HG03469 (cell line): ENCODE data around the gene TIPIN.
"Not testable (repeated sequence)": the region's sequence is repeated elsewhere in the genome, so short reads cannot be mapped to it uniquely, and the experiment has no call there.

Experiments
- ATAC-seq: cut with Tn5 transposase; IDR thresholded peaks from one replicate; pipeline ENCODE4 v1.9.1; 2021; ENCODE audit warnings: mild to moderate bottlenecking, moderate library complexity, moderate number of reproducible peaks; ENCODE audit not compliant: unreplicated experiment

Gene TIPIN

DNA sequence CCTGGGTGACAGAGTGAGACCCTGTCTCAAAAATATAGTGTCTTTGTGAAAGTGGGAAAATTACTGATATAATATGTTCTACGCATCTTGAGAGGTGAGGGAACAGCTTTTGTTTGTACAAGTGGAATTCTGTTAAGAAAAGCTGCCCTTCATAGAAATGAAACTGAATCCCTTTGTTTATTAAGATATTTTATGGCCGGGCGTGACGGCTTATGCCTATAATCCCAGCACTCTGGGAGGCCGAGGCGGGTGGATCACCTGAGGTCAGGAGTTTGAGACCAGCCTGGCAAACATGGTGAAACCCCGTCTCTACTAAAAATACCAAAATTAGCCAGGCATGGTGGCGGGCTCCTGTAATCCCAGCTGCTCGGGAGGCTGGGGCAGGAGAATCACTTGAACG lies 52.1 kb downstream of the TIPIN start:
- not testable (repeated sequence) for ATAC-seq

DNA sequence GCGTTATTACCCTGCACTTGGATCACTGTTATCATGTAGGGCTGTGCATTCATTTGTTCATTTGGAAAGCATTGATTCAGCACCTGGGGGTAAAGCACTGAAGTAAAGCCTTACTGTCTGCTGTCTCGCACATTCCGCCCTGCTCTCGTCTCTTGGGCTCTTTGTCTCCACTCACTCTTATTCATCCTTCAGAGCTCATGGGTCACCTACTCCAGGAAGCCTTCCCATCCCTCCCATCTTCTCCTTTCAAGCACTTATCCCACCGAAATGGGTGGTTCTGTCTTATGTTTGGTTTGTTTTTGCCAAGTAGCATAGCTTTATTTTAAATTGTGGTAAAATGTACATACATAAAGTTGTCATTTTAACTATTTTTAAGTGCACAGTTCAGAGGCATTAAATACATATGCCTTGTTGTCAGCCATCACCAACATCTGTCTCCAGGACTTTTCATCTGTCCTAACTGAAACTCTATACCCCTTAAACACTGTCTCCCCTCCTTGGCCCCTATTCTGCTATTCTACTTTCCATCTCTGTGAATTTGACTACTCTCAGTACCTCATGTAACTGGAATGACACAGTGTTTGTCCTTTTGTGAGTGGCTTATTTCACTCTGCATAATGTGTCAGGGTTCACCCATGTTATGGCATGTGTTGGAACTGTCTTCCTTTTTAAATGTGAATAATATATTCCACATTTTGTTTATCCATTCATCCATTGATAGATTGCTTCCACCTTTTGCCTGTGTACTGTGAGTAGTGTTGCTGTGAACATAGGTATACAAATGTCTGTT lies 53.8 kb downstream of the TIPIN start:
- ATAC-seq = no peak

DNA sequence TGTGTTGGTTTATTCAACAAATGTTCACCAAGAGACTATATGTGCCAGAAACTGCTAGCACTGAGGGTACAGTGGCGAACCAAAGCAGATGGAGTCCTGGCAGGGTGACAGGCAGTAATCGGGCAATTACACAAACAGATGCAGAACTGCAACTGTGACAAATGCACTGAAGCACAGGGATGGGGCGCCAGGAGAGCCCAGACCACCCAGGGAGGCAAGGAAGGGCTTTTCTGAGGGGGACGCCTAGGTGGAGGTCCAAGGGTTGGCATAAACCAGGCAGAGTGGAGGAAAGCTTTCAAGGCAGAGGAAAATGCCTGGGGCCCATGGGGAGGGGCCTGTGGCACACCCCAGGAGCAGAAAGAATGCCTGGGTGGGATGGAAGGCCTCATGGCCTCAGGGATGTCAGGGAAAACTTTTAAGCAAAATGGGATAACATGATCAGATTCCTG lies 57.7 kb downstream of the TIPIN start:
- ATAC-seq = no peak

DNA sequence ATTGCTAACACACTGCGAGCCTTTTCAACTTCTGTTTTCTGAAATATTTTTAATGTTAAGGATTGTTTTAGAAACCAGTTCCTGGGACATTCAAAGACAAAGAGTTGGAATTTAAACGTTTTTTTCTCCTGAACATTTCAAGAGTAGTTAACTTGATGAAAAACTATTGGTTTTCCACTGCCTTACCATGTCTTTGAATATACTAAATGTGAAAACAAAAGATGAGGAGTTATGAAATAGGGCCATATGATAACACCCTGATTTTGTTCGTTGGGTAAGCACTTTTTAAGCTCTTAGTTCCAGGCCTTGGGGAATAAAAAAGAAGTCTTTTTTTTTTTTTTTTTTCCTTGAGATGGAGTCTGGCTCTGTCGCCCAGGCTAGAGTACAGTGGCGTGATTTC lies 60.3 kb downstream of the TIPIN start:
- no peak for ATAC-seq

DNA sequence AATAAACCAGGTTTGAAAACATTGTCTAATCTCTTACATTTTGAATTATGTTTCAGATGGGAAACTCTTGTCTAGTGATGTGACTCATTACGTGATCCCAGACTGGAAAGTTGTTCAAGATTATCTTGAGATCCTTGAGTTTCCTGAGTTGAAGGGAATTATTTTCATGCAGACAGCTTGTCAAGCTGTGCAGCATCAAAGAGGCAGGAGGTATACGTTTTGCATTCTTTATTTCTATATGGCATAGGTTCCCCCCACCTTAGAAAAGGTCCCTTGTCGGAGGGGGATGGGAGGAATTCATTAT lies 61.6 kb downstream of the TIPIN start:
- no peak for ATAC-seq

DNA sequence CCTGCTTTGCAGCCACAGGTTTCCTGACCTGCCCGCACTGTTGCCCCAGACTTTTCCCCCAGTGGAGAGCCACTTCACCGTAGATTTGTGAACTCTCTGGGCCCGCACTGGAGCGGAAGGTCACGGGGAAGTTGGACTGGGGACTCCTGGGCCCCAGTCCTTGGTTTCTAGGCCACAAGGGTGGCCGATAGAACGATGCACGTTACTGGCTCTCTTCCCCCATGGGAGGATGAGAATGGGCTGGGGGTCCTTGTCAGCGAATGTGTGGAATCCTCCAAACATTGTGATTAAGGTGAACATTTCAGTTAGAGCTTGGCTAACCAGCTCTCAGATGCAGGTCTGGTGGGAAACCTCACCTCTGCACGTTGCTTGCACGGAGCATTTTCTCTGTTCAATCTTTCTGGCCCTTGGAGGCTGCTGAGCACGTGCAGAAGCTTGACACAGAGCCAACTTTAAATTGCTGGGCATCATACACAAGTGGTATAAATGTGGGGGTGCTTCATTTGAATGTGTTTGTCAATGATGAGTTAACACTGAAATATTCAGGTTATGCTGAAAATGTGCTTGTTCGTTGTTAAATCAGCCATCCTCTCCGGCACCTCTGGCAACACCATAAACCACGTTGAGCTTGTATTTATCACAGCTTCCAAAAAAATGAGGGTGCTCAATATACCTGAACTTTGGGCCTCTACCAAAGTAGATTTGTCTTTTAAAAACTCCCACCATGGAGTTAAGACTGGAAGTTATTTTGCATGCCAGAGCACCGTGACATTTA lies 62.1 kb downstream of the TIPIN start:
- ATAC-seq = no peak

DNA sequence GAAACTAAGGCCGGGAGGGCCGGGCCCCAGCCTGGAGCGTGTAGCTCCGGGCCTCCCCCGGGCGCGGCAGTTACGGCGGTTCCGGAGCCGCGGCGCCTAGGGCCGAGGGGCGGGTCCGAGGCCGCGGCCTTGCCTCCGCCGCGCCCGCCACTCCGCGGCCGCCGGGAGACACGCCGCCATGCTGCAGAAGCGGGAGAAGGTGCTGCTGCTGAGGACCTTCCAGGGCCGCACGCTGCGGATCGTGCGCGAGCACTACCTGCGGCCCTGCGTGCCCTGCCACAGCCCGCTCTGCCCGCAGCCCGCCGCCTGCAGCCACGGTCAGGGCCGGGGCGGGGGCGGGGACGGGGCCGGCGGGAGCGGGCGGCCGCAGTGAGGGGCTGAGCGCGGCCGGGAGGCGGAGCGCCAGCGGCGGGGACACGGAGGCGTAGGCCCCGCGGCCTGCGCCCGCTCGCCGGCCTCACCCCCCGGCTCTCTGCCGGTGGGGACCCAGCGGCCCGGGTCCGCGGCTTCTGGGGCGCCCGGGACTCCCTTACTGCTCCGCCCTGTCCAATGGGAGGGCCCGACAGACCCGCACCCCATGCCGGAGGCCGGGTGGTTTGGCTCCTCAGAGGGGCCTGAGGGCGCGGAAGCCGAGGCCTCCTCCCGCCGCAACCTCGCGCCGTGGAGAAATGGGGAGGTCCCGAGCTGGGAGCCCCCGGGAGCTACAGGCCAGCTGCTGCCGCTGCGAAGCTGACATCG lies 62.9 kb downstream of the TIPIN start, which contains the start of gene DIS3L:
DIS3L (plus strand) TSS at position 150 of the 738 bp plus-strand sequence; CDS start at position 179, 29 bp downstream.
- no peak for ATAC-seq

DNA sequence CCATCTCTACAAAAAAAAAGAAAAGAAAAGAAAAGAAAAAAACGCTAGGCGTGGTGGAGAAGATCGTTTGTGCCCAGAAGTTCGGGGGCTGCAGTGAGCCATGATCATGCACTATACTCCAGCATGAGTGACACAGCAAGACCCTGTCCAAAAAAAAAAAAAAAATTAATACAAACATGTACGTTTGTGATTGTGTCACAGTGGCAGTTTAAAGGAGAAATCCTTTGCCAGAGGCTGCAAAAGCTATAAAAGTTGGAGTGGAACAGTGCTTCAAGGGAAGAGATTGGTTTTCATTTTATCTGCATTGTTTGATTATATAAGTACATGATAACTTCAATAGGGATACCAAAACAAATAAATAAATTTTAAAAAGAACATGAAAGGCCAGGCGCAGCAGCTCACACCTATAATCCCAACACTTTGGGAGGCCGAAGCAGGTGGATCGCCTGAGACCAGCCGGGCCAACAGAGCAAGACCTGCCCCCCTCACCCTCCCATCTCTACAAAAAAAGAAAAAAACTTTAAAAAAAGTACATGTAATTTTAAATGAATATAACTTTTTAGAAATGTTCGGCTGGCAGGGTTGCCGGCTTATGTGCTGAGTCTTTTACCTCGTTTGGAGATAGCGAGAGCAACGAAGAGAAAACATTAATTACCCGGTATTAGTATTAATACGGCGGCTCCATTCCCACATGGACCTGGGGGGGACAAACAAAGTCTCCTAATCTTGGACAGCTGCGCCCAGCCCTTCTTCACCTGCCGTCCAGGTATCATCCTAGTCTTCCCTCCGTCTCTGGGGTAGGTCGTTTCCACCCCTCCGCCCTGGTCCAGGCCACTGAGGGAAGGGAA lies 63.7 kb downstream of the TIPIN start:
- ATAC-seq = no peak

DNA sequence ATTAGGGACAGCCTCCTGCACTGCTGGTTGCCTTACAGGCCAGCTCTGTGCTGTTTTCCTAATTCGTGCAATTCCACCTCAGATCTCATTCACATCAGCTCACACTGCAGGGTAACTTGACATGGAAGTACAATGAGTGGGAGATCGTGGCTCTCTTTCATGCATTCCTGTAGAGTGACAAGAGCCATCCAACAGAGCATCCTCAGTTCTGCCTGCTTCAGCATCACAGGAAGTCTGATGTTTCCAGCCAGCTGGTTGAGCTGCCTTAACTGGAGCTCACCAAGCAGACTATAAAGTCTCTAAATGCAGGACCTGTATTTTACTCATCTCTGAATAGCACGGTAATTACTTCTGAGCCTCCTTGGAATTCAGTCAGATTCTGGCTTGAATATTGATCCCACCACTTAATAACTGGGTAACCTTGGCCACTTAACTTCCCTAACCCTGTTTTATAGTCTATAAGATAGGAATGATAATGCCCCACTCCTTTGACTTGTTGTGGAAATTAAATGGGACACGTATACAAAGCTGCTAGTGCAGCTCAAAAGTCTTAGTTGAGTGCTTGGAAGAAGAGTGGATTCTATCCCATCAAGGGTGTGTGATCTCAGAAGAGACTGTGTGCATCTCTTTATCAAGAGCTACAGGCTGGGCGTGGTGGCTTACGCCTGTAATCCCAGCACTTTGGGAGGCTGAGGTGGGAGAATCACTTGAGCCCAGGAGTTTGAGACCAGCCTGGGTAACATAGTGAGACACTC lies 64.5 kb downstream of the TIPIN start:
- ATAC-seq = no peak

DNA sequence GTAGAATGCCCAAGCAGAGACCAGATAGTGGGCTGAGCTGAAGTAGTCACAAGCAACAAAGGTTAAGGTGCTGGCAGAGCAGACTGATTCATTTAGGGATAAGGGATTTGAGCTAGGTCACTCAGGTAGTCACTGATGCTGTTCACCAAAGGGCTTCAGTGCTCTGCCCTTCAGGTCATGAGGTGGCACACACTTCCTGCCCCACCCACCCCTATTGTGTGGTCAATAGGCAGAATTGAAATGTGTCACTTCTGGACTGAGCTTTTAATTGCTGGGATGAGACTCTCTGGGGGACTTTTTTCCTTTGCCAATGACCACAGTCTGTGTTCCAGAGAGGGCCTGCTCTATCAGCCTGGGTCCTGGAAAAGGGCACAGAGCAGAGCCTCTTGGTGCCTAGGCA lies 66.0 kb downstream of the TIPIN start:
- no peak for ATAC-seq

DNA sequence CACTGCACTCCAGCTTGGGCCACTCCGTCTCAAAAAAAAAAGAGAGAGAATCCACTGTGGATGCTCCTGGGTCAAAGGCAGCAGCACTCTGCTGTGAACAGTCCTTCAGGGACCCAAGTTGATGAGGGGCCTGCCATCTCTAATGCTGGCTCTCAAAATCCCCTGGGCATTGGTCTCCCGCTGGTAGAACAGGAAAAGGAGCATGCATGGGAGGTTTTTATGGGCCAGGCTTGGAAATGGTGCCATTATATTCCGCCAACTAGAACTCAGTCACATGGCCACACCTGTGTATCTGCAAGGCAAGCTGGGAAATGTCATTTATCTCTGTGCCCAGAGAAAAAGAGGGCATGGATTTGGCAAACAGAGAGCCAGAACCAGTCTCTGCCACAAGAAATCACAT lies 66.5 kb downstream of the TIPIN start:
- no peak for ATAC-seq

DNA sequence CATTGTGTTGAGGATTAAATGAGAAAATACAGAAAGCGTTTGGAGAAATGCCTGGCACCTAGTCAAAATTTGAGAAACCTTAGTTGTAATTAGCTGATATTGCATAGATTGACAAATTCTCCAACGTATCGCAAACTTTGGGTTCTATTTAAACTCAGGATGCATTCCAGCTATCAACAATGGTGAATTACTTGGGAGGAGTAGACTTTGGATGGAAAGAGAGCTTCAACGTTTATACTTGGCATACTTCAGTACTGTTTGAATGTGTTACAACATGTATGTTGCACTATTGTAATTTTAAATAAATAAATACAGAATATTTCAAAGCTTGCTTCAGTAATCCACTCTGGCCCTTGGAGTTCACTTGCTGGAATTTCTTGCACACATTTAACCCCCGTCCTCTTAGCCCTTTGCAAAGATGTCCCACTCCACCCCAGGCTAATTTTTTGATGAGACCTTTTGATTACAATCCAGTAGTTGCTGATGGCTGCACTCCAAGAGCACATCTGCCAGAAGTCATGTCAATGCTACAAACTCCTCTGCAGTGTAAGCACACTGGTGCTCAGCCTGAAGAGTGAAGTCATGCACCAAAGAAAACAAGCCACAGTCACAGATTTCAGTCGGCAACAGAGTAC lies 67.8 kb downstream of the TIPIN start:
- no peak for ATAC-seq

DNA sequence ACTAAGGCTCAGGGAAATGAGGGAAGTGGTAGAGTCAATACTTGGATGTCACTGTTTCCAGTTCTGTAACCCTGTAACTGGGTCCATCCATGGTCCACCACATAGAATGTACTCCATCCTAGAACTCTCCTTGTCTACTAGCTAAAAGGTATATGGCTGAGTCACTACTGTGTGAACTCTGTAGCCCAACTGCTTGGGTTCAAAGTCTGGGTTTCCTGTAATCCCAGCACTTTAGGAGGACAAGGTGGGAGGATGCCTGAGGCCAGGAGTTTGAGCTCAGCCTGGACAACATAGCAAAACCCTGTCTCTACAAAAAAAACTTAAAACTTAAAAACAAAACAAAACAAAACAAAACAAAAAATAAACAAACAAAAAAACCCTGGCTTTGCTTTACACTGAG lies 68.4 kb downstream of the TIPIN start:
- ATAC-seq = no peak

DNA sequence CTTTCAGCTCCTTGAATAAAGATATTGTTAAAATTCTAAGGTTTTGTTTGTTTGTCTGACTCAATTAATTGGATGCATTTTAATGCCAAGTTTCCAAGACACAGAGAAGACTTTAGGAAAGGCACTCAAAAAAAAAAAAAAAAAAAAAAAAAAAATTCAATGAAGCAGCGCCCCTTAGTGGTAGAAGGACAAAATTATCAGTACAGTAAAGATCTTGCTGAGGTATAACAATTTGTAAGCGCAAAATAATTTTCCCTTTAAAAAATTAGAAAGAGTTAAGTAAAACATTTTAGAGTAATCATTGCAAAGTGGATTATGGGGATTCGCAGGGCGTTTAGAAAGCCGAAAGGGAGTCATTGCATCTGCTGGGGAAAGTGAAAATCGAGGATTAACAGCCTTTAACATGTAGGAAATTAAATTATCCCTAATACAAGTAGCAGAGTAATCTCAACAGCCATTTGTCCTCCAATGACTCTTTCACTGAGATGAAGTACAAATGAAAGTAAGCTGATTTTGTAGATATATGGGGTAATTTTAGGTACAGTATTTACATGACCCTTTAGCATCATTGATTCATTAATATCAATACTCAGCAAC lies 68.9 kb downstream of the TIPIN start:
- ATAC-seq = no peak
